Activated CD4-positive, alpha-beta T cell treated with anti-CD3 and anti-CD28 coated beads, Interleukin-2, amount 50 U/mL, for 16 hours (primary cell): ENCODE results near the gene PUSL1.

ENCODE experiments used
- DNase-seq: peaks from one replicate; pipeline ENCODE4 v3.0.0-alpha.2; 2020

PUSL1 gene

GRCh38 chr1:1280782-1281481, 27.5 kb upstream of the PUSL1 start:
- no peak for DNase-seq

GRCh38 chr1:1281533-1282321, 26.7 kb upstream of the PUSL1 start:
- DNase-seq, result no peak

- no peak for DNase-seq
Observed at GRCh38 chr1:1282998-1283397, 25.4 kb upstream of the PUSL1 start.

- no peak for DNase-seq
Observed at GRCh38 chr1:1283821-1284220, 24.6 kb upstream of the PUSL1 start.

- no peak for DNase-seq
Observed at GRCh38 chr1:1284221-1285101, 23.9 kb upstream of the PUSL1 start.

- no peak for DNase-seq
Observed at GRCh38 chr1:1285102-1285571, 23.3 kb upstream of the PUSL1 start.

GRCh38 chr1:1285611-1286311, 22.6 kb upstream of the PUSL1 start:
- no peak for DNase-seq

- no peak for DNase-seq
Observed at GRCh38 chr1:1286313-1287261, 21.8 kb upstream of the PUSL1 start.

GRCh38 chr1:1287288-1288110, 20.9 kb upstream of the PUSL1 start:
- no peak for DNase-seq

GRCh38 chr1:1290238-1290731, 18.1 kb upstream of the PUSL1 start:
- DNase-seq, result no peak

- DNase-seq, result no peak
Observed at GRCh38 chr1:1291023-1291528, 17.3 kb upstream of the PUSL1 start.

- peak; percentile 42 for DNase-seq
Observed at GRCh38 chr1:1291548-1292441, 16.6 kb upstream of the PUSL1 start.

- no peak for DNase-seq
Observed at GRCh38 chr1:1292442-1292779, 16.0 kb upstream of the PUSL1 start.

- DNase-seq, result no peak
Observed at GRCh38 chr1:1292851-1293250, 15.5 kb upstream of the PUSL1 start.

- no peak for DNase-seq
Observed at GRCh38 chr1:1293263-1294249, 14.8 kb upstream of the PUSL1 start.

GRCh38 chr1:1294250-1294890, 14.0 kb upstream of the PUSL1 start:
- DNase-seq, result no peak
